Ovary (tissue), 3 donors: ENCODE results near the gene AGXT.

Experiments used
- EP300 ChIP-seq: sonication (generic); formaldehyde crosslinking; IDR thresholded peaks from one replicate; pipeline ENCODE4 v1.6.1; 2017; ENCODE audit warnings: antibody characterized with exemption
- POLR2A ChIP-seq: fragments of 450-650 bp; IDR thresholded peaks from one replicate; pipeline ENCODE4 v1.6.1; 2017; ENCODE audit warnings: antibody characterized with exemption, mild to moderate bottlenecking, moderate library complexity
- TF ChIP-seq, protein P1 (sequence below), 3 donors: fragments of 450-650 bp in 2 of 3; fragments of 200-600 bp in 1 of 3; IDR thresholded peaks; one replicate each; pipeline versions ENCODE4 v1.5.1 to v1.8.0; 2016 to 2022; ENCODE audit warnings: antibody characterized with exemption in 3 of 3, mild to moderate bottlenecking in 1 of 3
- donor health status: DM: no; HTN: no; CAD: no.

DNA sequence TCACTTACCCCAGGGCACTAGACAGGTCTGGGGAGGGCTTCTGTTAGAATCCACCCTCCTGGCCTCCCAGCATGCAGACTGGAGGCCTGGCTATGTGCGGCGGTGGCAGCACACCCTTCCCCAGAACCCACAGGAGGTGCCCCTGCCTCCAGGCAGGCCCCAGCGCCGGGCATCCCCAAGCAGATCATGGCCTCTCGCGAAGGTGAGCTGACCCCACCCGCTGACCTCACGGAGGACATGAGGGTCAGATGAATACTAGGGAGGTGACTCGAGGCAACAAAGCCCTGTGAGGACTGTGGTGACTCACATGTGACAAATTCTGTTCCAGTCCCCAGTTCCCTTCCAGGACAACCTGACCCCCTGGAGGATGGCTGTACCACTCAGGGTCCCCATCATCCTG is 25.4 kb downstream of the AGXT start:
- TF ChIP-seq EP300 (no peak), POLR2A (no peak)
- TF ChIP-seq, protein P1, sequence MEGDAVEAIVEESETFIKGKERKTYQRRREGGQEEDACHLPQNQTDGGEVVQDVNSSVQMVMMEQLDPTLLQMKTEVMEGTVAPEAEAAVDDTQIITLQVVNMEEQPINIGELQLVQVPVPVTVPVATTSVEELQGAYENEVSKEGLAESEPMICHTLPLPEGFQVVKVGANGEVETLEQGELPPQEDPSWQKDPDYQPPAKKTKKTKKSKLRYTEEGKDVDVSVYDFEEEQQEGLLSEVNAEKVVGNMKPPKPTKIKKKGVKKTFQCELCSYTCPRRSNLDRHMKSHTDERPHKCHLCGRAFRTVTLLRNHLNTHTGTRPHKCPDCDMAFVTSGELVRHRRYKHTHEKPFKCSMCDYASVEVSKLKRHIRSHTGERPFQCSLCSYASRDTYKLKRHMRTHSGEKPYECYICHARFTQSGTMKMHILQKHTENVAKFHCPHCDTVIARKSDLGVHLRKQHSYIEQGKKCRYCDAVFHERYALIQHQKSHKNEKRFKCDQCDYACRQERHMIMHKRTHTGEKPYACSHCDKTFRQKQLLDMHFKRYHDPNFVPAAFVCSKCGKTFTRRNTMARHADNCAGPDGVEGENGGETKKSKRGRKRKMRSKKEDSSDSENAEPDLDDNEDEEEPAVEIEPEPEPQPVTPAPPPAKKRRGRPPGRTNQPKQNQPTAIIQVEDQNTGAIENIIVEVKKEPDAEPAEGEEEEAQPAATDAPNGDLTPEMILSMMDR (IDR thresholded peaks at IDR 0.05) = no peak
